Caco-2 (cell line): ENCODE results near the gene SMR3B. TPM values are rescaled to one million over a fixed set of nuclear protein-coding genes. Genes with fewer than 3 reads are reported as not detected.

Source experiments
- Bru-seq: library from RNA; stranded (reverse); fragments of 400-500 nt; gene quantifications from one replicate; lab custom pipeline; 2021; lab: Mats Ljungman, UMichigan
- BruChase-seq, 2 experiments: library from RNA; stranded (reverse); fragments of 400-500 nt; gene quantifications; one replicate each; lab custom pipeline; 2021; lab: Mats Ljungman, UMichigan
- BruUV-seq: library from RNA; stranded (reverse); fragments of 400-500 nt; replicated peaks from 2 replicates; lab custom pipeline; 2021; lab: Mats Ljungman, UMichigan
- CTCF ChIA-PET: fragments of 300-600 bp; sonication (Branson Sonifier 250); formaldehyde crosslinking; loops from one replicate; lab custom pipeline; 2022; ENCODE audit warnings: antibody characterized with exemption; lab: Charles Lee
- POLR2A ChIA-PET: fragments of 300-600 bp; sonication (Branson Sonifier 250); formaldehyde crosslinking; loops from one replicate; lab custom pipeline; 2022; ENCODE audit warnings: antibody characterized with exemption; lab: Charles Lee
- DNase-seq, 2 experiments: peaks; one replicate each; pipeline versions ENCODE4 v3.0.0 to v3.0.0-alpha.2; 2020 to 2022
- H3K27me3 ChIP-seq: replicated peaks from 2 replicates; pipeline ENCODE4 v1.6.0; 2011; ENCODE audit warnings: low read length; ENCODE audit not compliant: control insufficient read depth, insufficient read depth
- H3K36me3 ChIP-seq: 2 replicates; pipeline ENCODE4 v1.5.1; 2011; ENCODE audit warnings: low read length; ENCODE audit not compliant: control insufficient read depth, insufficient read depth
- H3K4me1 ChIP-seq: fragments of 250-450 bp; sonication (Bioruptor Pico); 2 replicates; pipeline ENCODE4 v1.5.1; 2020; ENCODE audit warnings: mild to moderate bottlenecking
- H3K4me3 ChIP-seq: 2 replicates; pipeline ENCODE4 v1.5.1; 2011; ENCODE audit warnings: low read depth, mild to moderate bottlenecking, control low read depth, low read length
- H3K9me3 ChIP-seq: fragments of 250-450 bp; sonication (Bioruptor Pico); 2 replicates; pipeline ENCODE4 v1.5.1; 2020; ENCODE audit warnings: mild to moderate bottlenecking, moderate library complexity
- H3K27ac Mint-ChIP-seq: one replicate; pipeline ENCODE4 v1.8.0; 2022; ENCODE audit warnings: mixed read lengths; ENCODE audit not compliant: unreplicated experiment
- H3K27me3 Mint-ChIP-seq: one replicate; pipeline ENCODE4 v1.8.0; 2022; ENCODE audit warnings: mixed read lengths; ENCODE audit not compliant: insufficient read depth, unreplicated experiment
- H3K36me3 Mint-ChIP-seq: one replicate; pipeline ENCODE4 v1.8.0; 2022; ENCODE audit warnings: mild to moderate bottlenecking, mixed read lengths; ENCODE audit not compliant: insufficient read depth, unreplicated experiment
- H3K4me1 Mint-ChIP-seq: one replicate; pipeline ENCODE4 v1.8.0; 2022; ENCODE audit warnings: low read depth, mixed read lengths; ENCODE audit not compliant: unreplicated experiment
- H3K4me3 Mint-ChIP-seq: one replicate; pipeline ENCODE4 v1.8.0; 2022; ENCODE audit warnings: mild to moderate bottlenecking, moderate library complexity, mixed read lengths; ENCODE audit not compliant: unreplicated experiment
- H3K9me3 Mint-ChIP-seq: one replicate; pipeline ENCODE4 v1.8.0; 2022; ENCODE audit warnings: mixed read lengths; ENCODE audit not compliant: unreplicated experiment
- CTCF ChIP-seq, 2 experiments: fragments of 200-600 bp in 1 of 2; IDR thresholded peaks; 1 replicate in 1 of 2; 2 replicates in 1 of 2; pipeline versions ENCODE4 v1.5.1 to v1.8.0; 2011 to 2022; ENCODE audit warnings: antibody characterized with exemption in 1 of 2, control low read depth in 1 of 2, inconsistent platforms in 1 of 2, low read depth in 1 of 2, low read length in 1 of 2, mild to moderate bottlenecking in 1 of 2, moderate library complexity in 1 of 2; ENCODE audit not compliant: insufficient read depth in 1 of 2, severe bottlenecking in 1 of 2, unreplicated experiment in 1 of 2
- intact Hi-C: fragments of 100-400 bp; cut with micrococcal nuclease; formaldehyde crosslinking; loops from one replicate; pipeline ENCODE4 v1.10.0; 2022; ENCODE audit not compliant: unreplicated experiment
- long read RNA-seq: library from polyadenylated mRNA; stranded (forward); transcript quantifications from one replicate; pipeline ENCODE4 v2.0.0, GENCODE V29; 2022
- total RNA-seq: library from RNA; stranded (reverse); gene quantifications from 2 replicates; pipeline ENCODE4 v1.2.3, GENCODE V29; 2022

SMR3B gene
- total RNA-seq, result not detected in 2 replicates
- Bru-seq, nascent RNA, result not detected
- BruChase-seq, experiment 1, labeled RNA remaining after a 2-hour chase, result not detected
- BruChase-seq, experiment 2, labeled RNA remaining after a 6-hour chase, result not detected
- long read RNA-seq, result 0 reads

DNA sequence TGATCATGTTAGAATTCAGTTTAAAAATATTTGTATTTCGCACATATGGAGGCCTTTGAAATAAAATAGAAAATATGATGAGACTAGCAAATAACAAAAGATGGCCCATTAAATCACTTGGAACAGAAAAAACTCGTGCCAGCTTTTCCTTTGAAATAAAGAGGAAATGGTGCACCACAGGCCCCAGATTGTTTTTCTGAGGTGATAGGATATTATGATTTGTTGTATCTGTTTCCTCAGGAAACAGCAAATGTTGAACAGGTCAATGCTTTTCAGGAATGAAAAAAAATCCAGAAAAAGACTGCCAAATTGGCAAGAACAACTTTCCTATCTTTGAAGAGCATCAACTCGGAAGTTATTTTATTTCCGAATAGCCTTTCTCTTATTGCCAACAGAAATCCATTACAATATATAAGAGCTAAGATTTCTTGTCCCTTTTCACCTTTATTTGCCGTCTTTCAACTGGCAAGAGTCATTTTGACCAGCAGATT is at the start of gene SMR3B:
SMR3B (plus strand) TSS at position 441 of the 491 bp plus-strand sequence. CDS start 1,380 bp downstream, outside the sequence.
- Histone ChIP-seq H3K27me3 (no peaks in the 10 kb centered on the region), H3K4me1 (no peaks in the 10 kb centered on the region), H3K9me3 (no peaks in the 10 kb centered on the region), H3K4me3 (no peak within 1 kb of the TSS), H3K36me3 (no peaks in the 10 kb centered on the region)
- intact Hi-C loops, result no loop called here
- Mint-ChIP-seq H3K27ac (no peak within 1 kb of the TSS), H3K4me1 (no peaks in the 10 kb centered on the region), H3K36me3 (no peaks in the 10 kb centered on the region), H3K27me3 (peaks cover 5% of the 10 kb centered on the region), H3K9me3 (no peaks in the 10 kb centered on the region), H3K4me3 (no peak within 1 kb of the TSS)
- DNase-seq, result no peak
- CTCF ChIA-PET, result no interaction called here
- no TSS peak for BruUV-seq
- TF ChIP-seq CTCF (IDR thresholded peaks at IDR 0.05; ENCODE audit: insufficient read depth in 1 of 2, low read depth in 1 of 2, low read length in 1 of 2, severe bottlenecking in 1 of 2, unreplicated experiment in 1 of 2), result no peak
- POLR2A ChIA-PET, result no interaction called here

GRCh38 chr4:70334681-70335080 is 48.2 kb upstream of the SMR3B start, which contains the start of gene CABS1:
TSS of gene CABS1 (plus strand) at chr4:70334981. CDS start at chr4:70335040, 59 bp downstream.
- H3K36me3 Mint-ChIP-seq, result no peaks in the 10 kb centered on the region
- no peak for TF ChIP-seq CTCF (IDR thresholded peaks at IDR 0.05; ENCODE audit: insufficient read depth in 1 of 2, low read depth in 1 of 2, low read length in 1 of 2, severe bottlenecking in 1 of 2, unreplicated experiment in 1 of 2)

GRCh38 chr4:70336043-70336442 is 46.9 kb upstream of the SMR3B start:
- Histone ChIP-seq H3K36me3 (no peaks in the 10 kb centered on the region), H3K9me3 (no peaks in the 10 kb centered on the region), H3K4me3 (no peak overlapping the region), H3K4me1 (no peaks in the 10 kb centered on the region), H3K27me3 (no peaks in the 10 kb centered on the region)
- no peak for DNase-seq
- ChIA-PET POLR2A (no interaction called here), CTCF (no interaction called here)
- BruUV-seq, result no TSS peak
- Mint-ChIP-seq H3K4me1 (no peaks in the 10 kb centered on the region), H3K4me3 (no peak overlapping the region), H3K27me3 (peaks cover 14% of the 10 kb centered on the region), H3K27ac (no peak overlapping the region), H3K9me3 (no peaks in the 10 kb centered on the region), H3K36me3 (no peaks in the 10 kb centered on the region)
- intact Hi-C loops, result no loop called here
- TF ChIP-seq CTCF (IDR thresholded peaks at IDR 0.05; ENCODE audit: insufficient read depth in 1 of 2, low read depth in 1 of 2, low read length in 1 of 2, severe bottlenecking in 1 of 2, unreplicated experiment in 1 of 2), result no peak

More at GRCh38 chr4:70334681-70335080, 48.2 kb upstream of the SMR3B start, which contains the start of gene CABS1:
- Histone ChIP-seq H3K4me3 (no peak within 1 kb of the TSS), H3K27me3 (no peaks in the 10 kb centered on the region), H3K4me1 (no peaks in the 10 kb centered on the region), H3K36me3 (no peaks in the 10 kb centered on the region), H3K9me3 (no peaks in the 10 kb centered on the region)
- no peak for DNase-seq
- Mint-ChIP-seq H3K4me3 (no peak within 1 kb of the TSS), H3K27ac (no peak within 1 kb of the TSS), H3K27me3 (peaks cover 14% of the 10 kb centered on the region), H3K4me1 (no peaks in the 10 kb centered on the region), H3K9me3 (no peaks in the 10 kb centered on the region)
- no TSS peak for BruUV-seq
- CTCF ChIA-PET, result no interaction called here
- POLR2A ChIA-PET, result no interaction called here
- intact Hi-C loops, result no loop called here
